GM21367 (cell line): Measurements from ENCODE around the gene RAC2.

Experiments
- ATAC-seq: cut with Tn5 transposase; IDR thresholded peaks from one replicate; pipeline ENCODE4 v1.9.1; 2021; ENCODE audit not compliant: unreplicated experiment

Gene RAC2

GRCh38 chr22:37244114-37244921 is at the start of gene RAC2:
Gene RAC2 (minus strand): TSS chr22:37244269. CDS start chr22:37244148, 121 bp downstream.
- peak; percentile 26 for ATAC-seq

DNA sequence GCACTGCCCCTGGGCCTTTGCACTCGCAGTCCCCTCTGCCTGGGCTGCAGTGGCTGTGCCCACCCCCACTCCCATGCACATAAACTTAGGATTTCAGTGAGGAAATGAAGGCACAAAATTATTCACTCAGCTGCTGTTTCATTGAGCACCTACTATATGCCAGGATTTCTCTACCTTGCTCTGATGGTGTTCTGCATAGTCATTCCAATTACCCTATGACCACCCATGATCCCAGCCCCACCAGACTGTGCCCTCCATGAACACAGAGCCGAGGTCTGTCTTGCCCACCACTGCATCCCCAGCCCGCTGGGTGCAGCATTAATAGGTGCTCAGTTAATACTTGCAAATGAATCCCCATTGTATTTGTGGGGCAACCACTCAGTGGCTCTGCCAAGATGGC is 49.1 kb upstream of the RAC2 start:
- no peak for ATAC-seq

- no peak for ATAC-seq
Measured at GRCh38 chr22:37292641-37293040, 48.6 kb upstream of the RAC2 start.

DNA sequence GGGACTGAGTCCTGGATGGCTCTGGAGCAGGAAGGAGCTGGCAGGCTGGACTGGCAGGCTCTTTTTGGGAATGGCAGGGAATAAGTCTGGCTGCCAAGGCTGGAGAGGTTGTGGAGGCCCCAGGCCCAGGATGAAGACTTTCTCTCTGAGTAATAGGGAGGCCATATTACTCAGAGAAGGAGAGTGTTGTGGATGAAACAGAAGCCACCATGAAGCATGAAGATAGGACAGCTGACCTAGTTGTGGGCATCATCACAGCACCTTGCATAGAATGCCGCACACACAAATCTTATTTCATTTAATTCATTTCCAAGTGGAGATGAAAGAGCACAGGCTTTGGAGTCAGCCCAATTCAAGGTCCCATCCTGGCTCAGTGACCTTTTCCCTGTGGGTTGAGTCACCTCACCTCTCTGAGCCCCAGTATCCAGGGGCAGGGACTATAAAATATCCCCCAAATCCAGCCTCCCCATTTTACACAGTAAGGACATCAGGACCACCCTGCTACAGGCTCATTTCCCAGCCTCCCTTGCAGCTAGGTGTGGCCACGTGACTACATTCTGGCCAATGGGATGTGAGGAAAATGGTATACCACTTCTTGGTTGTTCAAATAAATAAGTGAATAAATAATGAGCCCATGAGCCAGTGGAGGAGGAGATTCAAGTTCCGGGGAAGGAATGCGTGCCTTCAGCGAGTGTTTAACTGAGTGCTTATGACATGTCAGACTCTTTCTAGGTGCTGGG is 47.7 kb upstream of the RAC2 start:
- ATAC-seq, result no peak

DNA sequence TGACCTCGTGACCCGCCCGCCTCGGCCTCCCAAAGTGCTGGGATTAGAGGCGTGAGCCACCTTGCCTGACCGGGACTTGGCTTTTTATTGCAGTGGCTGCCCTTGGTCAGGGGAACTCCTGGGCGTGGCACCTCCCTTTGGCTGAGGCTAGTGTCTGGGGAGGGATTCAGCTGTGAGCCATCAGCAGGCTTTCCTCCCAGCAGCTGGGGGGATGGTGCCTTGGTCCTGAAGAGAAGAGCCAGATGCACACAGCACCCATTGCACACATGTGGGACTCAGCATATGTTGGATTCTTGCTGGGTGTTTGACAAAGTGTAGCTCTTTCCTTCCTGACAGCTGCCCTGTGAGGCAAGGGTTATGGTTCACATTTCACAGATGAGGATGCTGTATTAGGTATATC is 46.7 kb upstream of the RAC2 start:
- no peak for ATAC-seq

GRCh38 chr22:37289156-37289735 is 45.2 kb upstream of the RAC2 start:
- ATAC-seq, result no peak

- ATAC-seq, result no peak
Measured at GRCh38 chr22:37288521-37288920, 44.5 kb upstream of the RAC2 start.

DNA sequence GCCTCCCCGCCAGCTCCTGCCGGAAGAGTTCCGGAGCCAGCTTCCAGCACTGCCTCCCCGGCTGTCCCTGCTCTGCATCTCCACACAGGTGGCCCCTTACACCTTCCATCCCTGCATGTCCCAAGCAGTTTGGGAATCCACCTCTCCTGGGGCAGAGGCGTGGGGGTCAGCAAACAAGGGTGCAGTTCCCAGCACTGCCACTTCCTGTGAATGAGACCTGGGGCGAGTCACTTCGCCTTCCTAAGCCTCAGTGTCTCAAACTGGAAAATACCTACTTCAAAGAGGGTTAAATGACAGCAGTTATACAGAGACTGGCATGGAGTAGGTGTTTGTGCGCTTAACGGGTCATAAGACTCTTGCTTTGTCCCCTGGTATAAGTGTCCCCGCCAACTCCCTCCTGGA is 43.5 kb upstream of the RAC2 start:
- ATAC-seq, result no peak

DNA sequence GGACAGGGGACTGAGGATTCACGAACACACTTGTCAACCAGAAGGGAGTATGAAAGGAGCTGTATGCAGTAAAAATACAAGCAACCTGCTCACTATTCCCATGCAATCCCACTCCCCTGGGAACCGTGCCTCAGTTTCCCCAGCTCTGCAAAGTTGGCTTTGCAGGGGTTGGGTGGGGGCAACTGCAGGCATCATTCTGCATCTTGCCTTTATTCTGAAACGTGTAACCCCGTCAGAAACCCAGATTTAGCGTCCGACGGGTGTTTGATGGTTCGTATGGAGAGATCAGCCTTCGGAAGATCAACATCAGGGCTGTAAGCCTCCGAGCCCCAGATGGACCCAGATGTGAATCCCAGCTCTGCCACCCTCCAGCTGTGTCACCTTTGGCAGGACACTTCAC is 41.9 kb upstream of the RAC2 start:
- no peak for ATAC-seq

DNA sequence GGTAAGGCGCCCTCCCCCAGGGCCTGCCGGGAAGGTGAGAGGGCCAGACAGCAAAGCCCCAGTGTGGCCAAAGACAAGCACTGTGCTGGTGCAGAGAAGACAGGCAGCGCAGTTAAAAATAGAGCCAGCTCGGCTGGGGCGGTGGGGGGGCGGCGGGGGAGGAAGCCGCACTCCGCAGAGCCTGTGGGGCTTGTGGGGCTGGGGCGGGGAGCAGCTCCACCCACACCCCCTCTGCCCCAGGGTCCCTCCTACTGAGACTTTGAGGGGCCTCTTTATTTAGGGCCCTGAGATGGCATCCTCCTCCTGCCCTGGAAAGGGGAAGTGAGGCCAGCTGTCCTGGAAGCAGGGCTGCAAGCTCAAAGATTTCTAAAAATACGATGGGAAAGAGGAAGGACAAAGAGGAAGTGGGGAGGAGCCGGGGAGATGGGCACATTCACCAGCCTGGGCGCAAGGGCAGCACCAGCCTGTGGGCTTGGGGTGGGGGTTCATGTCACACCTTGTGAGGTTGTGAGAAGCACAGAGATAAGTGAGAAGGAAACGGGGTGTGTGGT is 40.8 kb upstream of the RAC2 start:
- no peak for ATAC-seq

DNA sequence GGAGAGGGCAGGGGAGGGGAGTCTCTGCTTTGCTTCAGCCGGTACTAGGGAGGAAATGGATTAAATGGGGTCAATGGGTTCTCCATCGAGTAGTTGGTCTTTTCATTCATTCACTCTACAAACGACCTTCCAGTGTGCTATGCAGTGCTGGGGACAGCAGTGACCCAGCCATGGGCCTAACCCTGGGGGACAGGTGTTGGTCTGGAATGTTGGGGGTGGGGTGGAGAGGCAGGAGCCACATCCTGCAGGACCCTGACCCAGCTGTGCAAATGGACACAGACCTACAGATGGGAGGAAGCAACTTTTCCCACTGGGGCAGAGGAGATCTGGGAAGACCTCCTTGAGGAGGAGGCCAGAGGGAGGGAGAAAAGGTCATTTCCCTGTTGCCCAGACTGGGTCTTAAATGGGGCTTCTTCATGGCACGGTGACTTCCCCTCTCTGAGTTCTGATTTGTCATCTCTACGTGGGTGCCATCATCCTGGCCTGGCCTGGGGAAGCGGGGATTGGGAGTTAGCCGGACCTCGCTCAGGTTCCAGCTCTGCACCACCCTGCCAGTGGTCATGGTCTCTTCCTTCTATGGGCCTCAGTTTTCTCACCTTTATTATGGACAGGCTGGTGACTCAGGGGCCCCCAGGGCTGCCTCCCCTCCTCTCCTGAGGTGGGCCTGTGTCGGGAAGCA is 40.2 kb upstream of the RAC2 start:
- no peak for ATAC-seq

- no peak for ATAC-seq
Measured at GRCh38 chr22:37283393-37283937, 39.4 kb upstream of the RAC2 start.

- no peak for ATAC-seq
Measured at GRCh38 chr22:37282385-37282677, 38.3 kb upstream of the RAC2 start, which contains the start of gene CYTH4. Gene CYTH4 (plus strand): TSS chr22:37282508. CDS start chr22:37282570, 62 bp downstream.

GRCh38 chr22:37281646-37282384 is 37.7 kb upstream of the RAC2 start:
- ATAC-seq, result no peak

DNA sequence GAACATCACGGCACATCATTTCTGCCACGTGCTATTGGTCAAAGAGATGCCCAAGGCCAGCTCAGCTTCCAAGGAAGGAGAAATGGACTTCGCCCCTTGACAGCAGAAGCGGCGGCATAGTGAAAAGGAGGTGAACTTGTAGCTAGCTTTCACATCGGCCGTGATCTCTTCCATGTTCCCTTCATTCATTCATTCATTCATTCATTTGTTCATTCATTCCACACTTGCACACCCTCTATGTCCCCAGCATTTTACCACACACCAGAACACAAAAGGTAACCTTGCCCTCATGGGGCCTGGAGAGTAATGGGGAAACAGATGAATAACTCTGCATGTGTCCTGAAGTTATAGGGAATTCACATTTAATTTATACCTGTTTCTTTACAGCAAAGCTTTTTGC is 37.1 kb upstream of the RAC2 start:
- no peak for ATAC-seq

DNA sequence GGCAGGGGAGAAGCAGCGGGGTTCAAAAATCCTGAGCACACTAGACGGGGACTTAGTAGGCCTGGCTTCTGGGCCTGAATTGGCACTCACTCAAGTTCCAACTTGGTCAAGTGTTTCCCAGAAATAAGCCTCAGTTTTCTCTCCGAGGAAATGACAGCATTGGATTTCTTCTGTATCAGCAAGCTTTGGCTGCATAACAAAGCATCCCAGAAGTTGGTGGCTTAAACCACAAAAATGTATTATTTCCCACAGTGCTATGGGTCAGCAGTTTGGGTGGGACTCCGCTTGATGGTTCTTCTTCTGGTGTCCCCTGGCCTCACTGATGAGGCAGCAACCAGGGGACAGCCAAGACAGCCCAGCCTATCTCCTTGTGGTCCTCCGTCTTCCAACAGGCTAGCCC is 36.6 kb upstream of the RAC2 start:
- ATAC-seq, result no peak

DNA sequence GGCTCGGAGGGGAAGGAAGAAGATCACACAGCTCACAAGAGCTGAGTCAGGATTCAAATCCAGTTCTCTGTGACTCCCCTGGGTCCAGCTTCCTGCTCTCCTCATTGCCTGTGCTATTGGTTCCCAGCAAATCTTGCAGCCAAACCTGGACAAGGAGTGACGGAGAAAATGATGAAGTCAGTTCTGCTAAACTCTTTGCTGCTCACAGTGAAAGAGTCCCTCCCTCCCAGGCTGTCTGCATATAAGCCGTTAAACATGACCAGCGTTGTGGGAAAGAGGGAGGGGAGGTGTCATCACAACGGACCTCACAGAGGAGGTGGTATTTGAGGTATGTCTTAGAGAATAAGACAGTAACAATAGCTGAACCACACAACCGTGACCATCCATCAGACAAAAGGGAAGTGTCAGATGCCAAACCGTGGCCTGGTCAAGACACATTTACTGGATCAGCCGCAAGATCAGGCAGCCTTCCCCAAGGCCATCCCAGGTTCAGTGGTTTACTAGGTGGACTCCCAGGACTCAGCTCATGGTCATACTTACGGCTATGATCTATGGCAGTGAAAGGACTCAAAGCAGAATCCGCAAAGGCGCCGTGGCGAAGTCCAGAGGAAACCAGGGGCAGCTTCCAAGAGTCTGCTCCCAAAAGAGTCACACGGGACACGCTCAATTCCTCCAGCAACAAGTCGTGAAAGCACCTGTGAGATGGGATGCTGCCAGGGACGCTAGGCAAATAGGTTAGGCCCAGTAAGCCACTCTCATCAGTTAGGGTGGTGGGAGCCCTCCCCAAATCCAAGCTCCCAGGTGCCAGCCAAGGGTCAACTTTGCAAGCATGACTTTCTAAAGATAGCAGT is 35.5 kb upstream of the RAC2 start:
- ATAC-seq, result no peak

DNA sequence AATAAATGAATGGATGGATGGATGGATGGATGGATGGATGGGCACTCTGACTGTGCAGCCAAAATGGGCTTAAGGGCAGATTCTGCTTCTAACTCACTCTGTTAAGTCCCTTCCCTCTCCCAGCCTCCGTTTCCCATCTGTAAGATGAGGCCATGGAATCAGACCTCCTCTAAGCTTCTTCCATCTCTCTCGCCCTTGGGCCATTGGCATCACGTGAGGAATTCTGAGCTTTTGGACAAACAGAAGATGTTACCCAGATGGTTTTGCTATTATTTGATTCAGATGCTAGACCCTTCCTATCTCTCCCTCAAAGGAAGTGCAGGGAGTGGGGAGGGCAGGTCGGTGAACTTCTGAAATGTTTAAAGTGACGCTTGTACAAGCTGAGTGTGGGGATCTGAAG is 34.2 kb upstream of the RAC2 start:
- no peak for ATAC-seq

- no peak for ATAC-seq
Measured at GRCh38 chr22:37277384-37277783, 33.3 kb upstream of the RAC2 start.
